HCT116 (cell line): ENCODE results near the gene GGPS1.

Experiments used
- EZH2phosphoT487 ChIP-seq: fragments of 200-600 bp; IDR thresholded peaks from 2 replicates; pipeline ENCODE4 v1.6.1; 2018; ENCODE audit warnings: antibody characterized with exemption, borderline replicate concordance
- JUND ChIP-seq: IDR thresholded peaks from 2 replicates; pipeline ENCODE4 v1.6.1; 2012
- MAX ChIP-seq: IDR thresholded peaks from 2 replicates; pipeline ENCODE4 v1.6.1; 2012
- POLR2A ChIP-seq: IDR thresholded peaks from 2 replicates; pipeline ENCODE4 v1.7.0; 2011; ENCODE audit warnings: borderline replicate concordance; ENCODE audit not compliant: insufficient read depth, insufficient read length; ENCODE audit errors: extremely low read depth
- RAD21 ChIP-seq: IDR thresholded peaks from 2 replicates; pipeline ENCODE4 v1.6.1; 2012; ENCODE audit warnings: low read depth, mild to moderate bottlenecking
- ZNF274 ChIP-seq: fragments of 200-500 bp; sonication (Bioruptor generic); IDR thresholded peaks from 2 replicates; pipeline ENCODE4 v1.6.1; 2014; ENCODE audit warnings: mild to moderate bottlenecking, low read depth, low read length, inconsistent platforms
- TF ChIP-seq, protein P1 (sequence below), 3 experiments: fragments of 200-600 bp in 1 of 3; sonication (generic) in 1 of 3; IDR thresholded peaks in 2 of 3; conservative IDR thresholded peaks in 1 of 3; 2 replicates each; pipeline ENCODE4 v1.5.1; 2012 to 2017; ENCODE audit warnings: low read depth in 2 of 3, low read length in 2 of 3, antibody characterized with exemption in 1 of 3, borderline replicate concordance in 1 of 3, control low read depth in 1 of 3, mild to moderate bottlenecking in 1 of 3, mixed read lengths in 1 of 3, mixed run types in 1 of 3, moderate library complexity in 1 of 3; ENCODE audit not compliant: insufficient read depth in 1 of 3

DNA sequence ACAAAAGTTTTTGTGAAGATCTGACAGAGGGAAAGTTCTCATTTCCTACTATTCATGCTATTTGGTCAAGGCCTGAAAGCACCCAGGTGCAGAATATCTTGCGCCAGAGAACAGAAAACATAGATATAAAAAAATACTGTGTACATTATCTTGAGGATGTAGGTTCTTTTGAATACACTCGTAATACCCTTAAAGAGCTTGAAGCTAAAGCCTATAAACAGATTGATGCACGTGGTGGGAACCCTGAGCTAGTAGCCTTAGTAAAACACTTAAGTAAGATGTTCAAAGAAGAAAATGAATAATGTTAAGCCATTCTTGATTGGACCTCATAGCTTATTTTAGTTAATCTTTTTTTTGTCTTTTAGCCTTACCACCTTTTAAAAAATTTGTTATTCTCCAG lies 14.1 kb downstream of the GGPS1 start:
- TF ChIP-seq MAX: no peak
- no peak for TF ChIP-seq POLR2A
- TF ChIP-seq ZNF274: no peak
- no peak for TF ChIP-seq RAD21
- TF ChIP-seq, protein P1, sequence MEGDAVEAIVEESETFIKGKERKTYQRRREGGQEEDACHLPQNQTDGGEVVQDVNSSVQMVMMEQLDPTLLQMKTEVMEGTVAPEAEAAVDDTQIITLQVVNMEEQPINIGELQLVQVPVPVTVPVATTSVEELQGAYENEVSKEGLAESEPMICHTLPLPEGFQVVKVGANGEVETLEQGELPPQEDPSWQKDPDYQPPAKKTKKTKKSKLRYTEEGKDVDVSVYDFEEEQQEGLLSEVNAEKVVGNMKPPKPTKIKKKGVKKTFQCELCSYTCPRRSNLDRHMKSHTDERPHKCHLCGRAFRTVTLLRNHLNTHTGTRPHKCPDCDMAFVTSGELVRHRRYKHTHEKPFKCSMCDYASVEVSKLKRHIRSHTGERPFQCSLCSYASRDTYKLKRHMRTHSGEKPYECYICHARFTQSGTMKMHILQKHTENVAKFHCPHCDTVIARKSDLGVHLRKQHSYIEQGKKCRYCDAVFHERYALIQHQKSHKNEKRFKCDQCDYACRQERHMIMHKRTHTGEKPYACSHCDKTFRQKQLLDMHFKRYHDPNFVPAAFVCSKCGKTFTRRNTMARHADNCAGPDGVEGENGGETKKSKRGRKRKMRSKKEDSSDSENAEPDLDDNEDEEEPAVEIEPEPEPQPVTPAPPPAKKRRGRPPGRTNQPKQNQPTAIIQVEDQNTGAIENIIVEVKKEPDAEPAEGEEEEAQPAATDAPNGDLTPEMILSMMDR (IDR thresholded peaks at IDR 0.05 in 2 of 3, conservative IDR thresholded peaks at IDR 0.05 in 1 of 3; ENCODE audit: borderline replicate concordance in 1 of 3, insufficient read depth in 1 of 3, low read depth in 2 of 3, low read length in 2 of 3): no peak
- no peak for TF ChIP-seq EZH2phosphoT487
- TF ChIP-seq JUND: no peak
